ENCODE results near the gene MBIP. TPM values are rescaled to one million over a fixed set of nuclear protein-coding genes. Genes with fewer than 3 reads are reported as not detected.

MBIP gene
- total RNA-seq, 1 experiment from 2014 or later: 19.1 TPM

DNA sequence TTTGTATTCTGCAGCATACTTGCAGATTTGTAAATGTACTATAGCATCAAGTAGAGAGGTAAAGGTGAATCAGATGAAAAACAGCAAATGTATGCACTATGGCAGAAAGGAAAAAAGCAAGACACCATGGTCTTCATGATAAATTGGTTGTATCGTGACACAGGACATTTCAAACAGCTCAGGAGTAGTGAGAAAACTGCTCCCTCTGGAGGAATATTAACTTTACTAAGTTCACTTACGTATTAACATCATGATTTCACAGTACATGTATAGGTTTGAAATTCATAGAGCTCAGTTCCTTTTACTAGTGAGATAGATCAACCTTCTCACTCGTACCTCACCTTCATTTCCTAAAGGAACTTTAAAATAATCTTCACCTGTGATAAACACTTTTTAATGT lies 6.5 kb downstream of the MBIP start:
- RAD21 ChIA-PET (ENCODE audit: low non-redundant PET in 1 of 2, low total read pairs in 2 of 2, uncharacterized antibody in 2 of 2, unreplicated experiment in 2 of 2): no interaction called here
- H3K27ac ChIP-seq (ENCODE audit: low read depth, low read length): no peak overlapping the region
- DNase-seq (ENCODE audit: low read depth, low spot score) (no peak), ATAC-seq (no peak; the same call in 1 of the 2 replicates)
- H3K79me2 ChIP-seq (ENCODE audit: insufficient read depth, low read length): peaks cover 55% of the 10 kb centered on the region
- intact Hi-C loops (cut with micrococcal nuclease): loop anchor here (10.0 kb wide), 1 partner anchor 429 kb away; no protein-coding TSS in a partner anchor
- TF ChIP-seq CTCF (IDR thresholded peaks at IDR 0.05 in 2 of 3, conservative IDR thresholded peaks at IDR 0.05 in 1 of 3; ENCODE audit: borderline replicate concordance in 1 of 3, insufficient read depth in 1 of 3, low read depth in 2 of 3, low read length in 2 of 3) (peak in 1 of 3 experiments; percentile 33; a peak in 2 of 6 replicates), ZFX (IDR thresholded peaks at IDR 0.05) (no peak), EZH2 (IDR thresholded peaks at IDR 0.05) (no peak), RAD21 (IDR thresholded peaks at IDR 0.05; ENCODE audit: low read depth) (peak; percentile 16; the same call in 1 of the 2 replicates), REST (IDR thresholded peaks at IDR 0.05; ENCODE audit: low read depth) (no peak), POLR2AphosphoS5 (IDR thresholded peaks at IDR 0.05; ENCODE audit: low read depth, low read length) (no peak), SP1 (IDR thresholded peaks at IDR 0.05; ENCODE audit: low read depth) (no peak), EZH2phosphoT487 (IDR thresholded peaks at IDR 0.05; ENCODE audit: borderline replicate concordance) (no peak), TCF7L2 (IDR thresholded peaks at IDR 0.05; ENCODE audit: borderline replicate concordance, extremely low read depth, insufficient read depth, insufficient read length) (no peak), CEBPB (IDR thresholded peaks at IDR 0.05; ENCODE audit: low read depth) (no peak)
- no peak overlapping the region for H2AFZ ChIP-seq (ENCODE audit: low read depth, low read length, poor library complexity, severe bottlenecking)
- H4K20me1 ChIP-seq (ENCODE audit: insufficient read depth): peaks cover 3% of the 10 kb centered on the region; the same call in 1 of the 2 replicates
- H3K9me3 ChIP-seq (ENCODE audit: control insufficient read depth in 1 of 2, insufficient read depth in 1 of 2, low read depth in 1 of 2, low read length in 2 of 2): no peaks in the 10 kb centered on the region
- peaks cover 25 to 28% of the 10 kb centered on the region in 2 experiments for H3K4me1 ChIP-seq (ENCODE audit: control insufficient read depth in 1 of 2, insufficient read depth in 2 of 2, low read length in 2 of 2)
- no peaks in the 10 kb centered on the region for H3K27me3 ChIP-seq (ENCODE audit: insufficient read depth, low read length)
- no peaks in the 10 kb centered on the region for H3K9me2 ChIP-seq (ENCODE audit: insufficient read depth)
- peaks cover 7 to 19% of the 10 kb centered on the region in 2 experiments for H3K36me3 ChIP-seq (ENCODE audit: control insufficient read depth in 1 of 2, insufficient read depth in 2 of 2, low read length in 2 of 2)
- BruUV-seq (replicated peaks): no TSS peak
- CTCF ChIA-PET: interaction anchor here (1.3 to 1.9 kb wide), 2 partner anchors 73 to 244 kb away, joined by 5 to 7 read pairs; no protein-coding TSS in a partner anchor
- H3K4me3 ChIP-seq (replicated peaks in 1 of 2; ENCODE audit: low read depth in 1 of 2, low read length in 2 of 2): no peak overlapping the region
- H3K9ac ChIP-seq (ENCODE audit: low read length): no peak overlapping the region
- no peak overlapping the region for H3K4me2 ChIP-seq (ENCODE audit: low read length)
- POLR2A ChIA-PET: no interaction called here
